GM12874 (cell line): ENCODE measurements around the gene TOMT.

Source experiments
- CTCF ChIP-seq: IDR thresholded peaks from 2 replicates; pipeline ENCODE4 v1.5.1; 2011; ENCODE audit warnings: low read depth, mild to moderate bottlenecking, control low read depth, low read length, moderate library complexity; ENCODE audit not compliant: insufficient read depth

Gene TOMT

GRCh38 chr11:72069787-72070251, 35.9 kb upstream of the TOMT start:
- TF ChIP-seq CTCF: no peak

- no peak for TF ChIP-seq CTCF
These were observed 35.2 kb upstream of the TOMT start for GRCh38 chr11:72070491-72070890.

GRCh38 chr11:72072348-72072747, 33.4 kb upstream of the TOMT start:
- no peak for TF ChIP-seq CTCF

- peak; percentile 15; the same call in 1 of the 2 replicates for TF ChIP-seq CTCF
These were observed 30.6 kb upstream of the TOMT start for GRCh38 chr11:72075109-72075508.

- TF ChIP-seq CTCF: no peak
These were observed 30.0 kb upstream of the TOMT start for GRCh38 chr11:72075756-72076155.

GRCh38 chr11:72078477-72078876, 27.2 kb upstream of the TOMT start:
- TF ChIP-seq CTCF: no peak

GRCh38 chr11:72079819-72080325, 25.9 kb upstream of the TOMT start:
- no peak for TF ChIP-seq CTCF
